HEK293 (cell line): ENCODE results near the gene PRLR.

ENCODE experiments used
- KLF16 ChIP-seq: fragments of 450-650 bp; formaldehyde crosslinking; IDR thresholded peaks from 2 replicates; pipeline ENCODE4 v1.5.1; 2017; ENCODE audit warnings: missing biosample characterization, missing genetic modification characterization
- TF ChIP-seq, protein P1 (sequence below): fragments of 450-650 bp; formaldehyde crosslinking; IDR thresholded peaks from 2 replicates; pipeline ENCODE4 v1.5.1; 2016; ENCODE audit warnings: missing biosample characterization, missing genetic modification characterization, low read depth

DNA sequence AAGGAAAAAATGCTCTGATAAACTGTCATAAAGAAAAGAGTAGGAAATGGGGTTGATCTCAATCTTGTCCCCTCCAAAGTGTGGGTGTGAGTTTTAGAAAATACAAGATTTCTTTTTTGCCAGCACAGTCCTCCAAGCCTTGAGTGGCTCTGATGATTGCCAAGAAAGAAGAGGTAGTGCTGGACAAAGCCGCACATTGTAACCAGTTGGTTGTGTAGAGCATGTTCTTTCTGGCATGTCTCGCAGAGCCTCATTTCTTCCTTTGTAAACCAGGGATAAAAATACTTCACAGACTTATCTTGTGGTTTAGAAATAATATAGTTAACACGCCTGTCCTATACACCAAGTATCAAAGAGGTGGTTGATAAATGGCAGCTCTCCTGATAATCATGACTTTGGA is 30.4 kb downstream of the PRLR start:
- TF ChIP-seq, protein P1, sequence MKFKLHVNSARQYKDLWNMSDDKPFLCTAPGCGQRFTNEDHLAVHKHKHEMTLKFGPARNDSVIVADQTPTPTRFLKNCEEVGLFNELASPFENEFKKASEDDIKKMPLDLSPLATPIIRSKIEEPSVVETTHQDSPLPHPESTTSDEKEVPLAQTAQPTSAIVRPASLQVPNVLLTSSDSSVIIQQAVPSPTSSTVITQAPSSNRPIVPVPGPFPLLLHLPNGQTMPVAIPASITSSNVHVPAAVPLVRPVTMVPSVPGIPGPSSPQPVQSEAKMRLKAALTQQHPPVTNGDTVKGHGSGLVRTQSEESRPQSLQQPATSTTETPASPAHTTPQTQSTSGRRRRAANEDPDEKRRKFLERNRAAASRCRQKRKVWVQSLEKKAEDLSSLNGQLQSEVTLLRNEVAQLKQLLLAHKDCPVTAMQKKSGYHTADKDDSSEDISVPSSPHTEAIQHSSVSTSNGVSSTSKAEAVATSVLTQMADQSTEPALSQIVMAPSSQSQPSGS (tag by site-specific recombination): no peak
- no peak for TF ChIP-seq KLF16 (tag by site-specific recombination)
